PC-3 (cell line): Measurements from ENCODE around the gene C1QB. TPM values are rescaled to one million over a fixed set of nuclear protein-coding genes. Genes with fewer than 3 reads are reported as not detected.

Experiments
- ATAC-seq: fragments of 200-7000 bp; cut with Tn5 transposase; 2 replicates; pipeline ENCODE4 v1.9.1; 2020; ENCODE audit warnings: mild to moderate bottlenecking, moderate library complexity
- BruUV-seq: library from RNA; stranded (reverse); fragments of 400-500 nt; replicated peaks from 2 replicates; lab custom pipeline; 2021; lab: Mats Ljungman, UMichigan
- CTCF ChIA-PET: fragments of 300-600 bp; sonication (Branson Sonifier 250); formaldehyde crosslinking; loops from one replicate; lab custom pipeline; 2022; ENCODE audit warnings: antibody characterized with exemption; lab: Charles Lee
- POLR2A ChIA-PET: fragments of 300-600 bp; sonication (Branson Sonifier 250); formaldehyde crosslinking; loops from one replicate; lab custom pipeline; 2022; ENCODE audit warnings: antibody characterized with exemption; ENCODE audit not compliant: unreplicated experiment; lab: Charles Lee
- DNase-seq: peaks from one replicate; pipeline ENCODE4 v3.0.0-alpha.2; 2015
- H2AFZ ChIP-seq: fragments of 300-600 bp; sonication (generic); 2 replicates; pipeline ENCODE4 v1.6.0; 2016; ENCODE audit warnings: antibody characterized with exemption, low read length
- H3F3A ChIP-seq: fragments of 300-600 bp; sonication (generic); one replicate; pipeline ENCODE4 v1.6.0; 2017; ENCODE audit warnings: antibody characterized with exemption, low read length, control low read depth, mild to moderate bottlenecking; ENCODE audit not compliant: unreplicated experiment
- H3K27ac ChIP-seq: fragments of 300-600 bp; sonication (generic); 2 replicates; pipeline ENCODE4 v1.5.1; 2016; ENCODE audit warnings: mild to moderate bottlenecking, low read length
- H3K27me3 ChIP-seq: fragments of 300-600 bp; sonication (generic); 2 replicates; pipeline ENCODE4 v1.6.1; 2016; ENCODE audit warnings: low read length, mixed read lengths
- H3K36me3 ChIP-seq: fragments of 300-600 bp; sonication (generic); 2 replicates; pipeline ENCODE4 v1.6.1; 2016; ENCODE audit warnings: low read depth, mixed run types, low read length, mixed read lengths
- H3K4me1 ChIP-seq: fragments of 300-600 bp; sonication (generic); 2 replicates; pipeline ENCODE4 v1.5.1; 2016; ENCODE audit warnings: low read length; ENCODE audit not compliant: insufficient read depth
- H3K4me2 ChIP-seq: fragments of 300-600 bp; sonication (generic); 2 replicates; pipeline ENCODE4 v1.6.0; 2016; ENCODE audit warnings: low read length
- H3K4me3 ChIP-seq: fragments of 300-600 bp; sonication (generic); 2 replicates; pipeline ENCODE4 v1.5.1; 2016; ENCODE audit warnings: mild to moderate bottlenecking, low read length, mixed read lengths
- H3K79me2 ChIP-seq: fragments of 300-600 bp; sonication (generic); 2 replicates; pipeline ENCODE4 v1.6.1; 2017; ENCODE audit warnings: low read length, mixed read lengths
- H3K9ac ChIP-seq: fragments of 300-600 bp; sonication (generic); 2 replicates; pipeline ENCODE4 v1.6.0; 2016; ENCODE audit warnings: mild to moderate bottlenecking, low read length
- H3K9me2 ChIP-seq: fragments of 300-600 bp; sonication (generic); replicated peaks from 2 replicates; pipeline ENCODE4 v1.6.1; 2016; ENCODE audit warnings: mixed run types, low read length, mixed read lengths
- H3K9me3 ChIP-seq: fragments of 300-600 bp; sonication (generic); 2 replicates; pipeline ENCODE4 v1.6.1; 2016; ENCODE audit warnings: low read length, mixed read lengths
- H4K20me1 ChIP-seq: fragments of 300-600 bp; sonication (generic); 2 replicates; pipeline ENCODE4 v1.6.1; 2016; ENCODE audit warnings: low read length, mixed read lengths
- CTCF ChIP-seq: fragments of 300-600 bp; sonication (generic); conservative IDR thresholded peaks from 2 replicates; pipeline ENCODE4 v1.5.1; 2017; ENCODE audit warnings: antibody characterized with exemption, low read depth, mild to moderate bottlenecking, low read length
- EZH2 ChIP-seq: fragments of 300-600 bp; sonication (generic); IDR thresholded peaks from one replicate; pipeline ENCODE4 v1.6.1; 2017; ENCODE audit warnings: antibody characterized with exemption, mild to moderate bottlenecking, low read length; ENCODE audit not compliant: unreplicated experiment
- EZH2phosphoT487 ChIP-seq: fragments of 300-600 bp; sonication (generic); IDR thresholded peaks from 2 replicates; pipeline ENCODE4 v1.6.1; 2018; ENCODE audit warnings: mild to moderate bottlenecking, antibody characterized with exemption, low read length, borderline replicate concordance
- intact Hi-C: fragments of 100-400 bp; cut with micrococcal nuclease; formaldehyde crosslinking; loops from 2 replicates; pipeline ENCODE4 v1.9.0; 2023
- total RNA-seq: library from RNA; depleted of rRNA; stranded (reverse); fragments of >200 nt; gene quantifications from 2 replicates; pipeline ENCODE4 v1.2.3, GENCODE V29; 2014

Gene C1QB
- total RNA-seq, 1 experiment from 2014 or later: not detected

GRCh38 chr1:22635436-22635835 is 17.6 kb upstream of the C1QB start:
- Histone ChIP-seq H3K36me3 (no peaks in the 10 kb centered on the region), H4K20me1 (no peaks in the 10 kb centered on the region), H3K27ac (no peak overlapping the region), H3K27me3 (peaks cover 9% of the 10 kb centered on the region), H3K4me3 (no peak overlapping the region), H2AFZ (no peak overlapping the region), H3K79me2 (no peaks in the 10 kb centered on the region), H3F3A (no peaks in the 10 kb centered on the region), H3K9me3 (no peaks in the 10 kb centered on the region), H3K9ac (no peak overlapping the region), H3K4me1 (no peaks in the 10 kb centered on the region), H3K4me2 (no peak overlapping the region), H3K9me2 (no peaks in the 10 kb centered on the region)
- ChIA-PET CTCF (no interaction called here), POLR2A (no interaction called here)
- no peak for TF ChIP-seq EZH2phosphoT487
- TF ChIP-seq EZH2: no peak
- no peak for TF ChIP-seq CTCF
- intact Hi-C loops: no loop called here
- no TSS peak for BruUV-seq
- DNase-seq (no peak), ATAC-seq (no peak)

- DNase-seq: no peak
- Histone ChIP-seq H3F3A (no peaks in the 10 kb centered on the region), H3K27me3 (peaks cover 9% of the 10 kb centered on the region), H3K36me3 (no peaks in the 10 kb centered on the region), H3K9ac (no peak within 1 kb of the TSS), H3K9me2 (no peaks in the 10 kb centered on the region), H3K4me1 (no peaks in the 10 kb centered on the region), H3K79me2 (no peaks in the 10 kb centered on the region), H3K9me3 (no peaks in the 10 kb centered on the region), H3K4me3 (no peak within 1 kb of the TSS), H2AFZ (no peak within 1 kb of the TSS), H4K20me1 (no peaks in the 10 kb centered on the region), H3K27ac (no peak within 1 kb of the TSS), H3K4me2 (no peak within 1 kb of the TSS)
- BruUV-seq: no TSS peak
- ATAC-seq: no peak
- intact Hi-C loops: no loop called here
- CTCF ChIA-PET: no interaction called here
- POLR2A ChIA-PET: interaction anchor here (0.7 kb wide), 1 partner anchor 1104 kb away, joined by 3 read pairs; no protein-coding TSS in a partner anchor
- TF ChIP-seq EZH2: no peak
- TF ChIP-seq CTCF: no peak
- TF ChIP-seq EZH2phosphoT487: no peak
These were observed 16.7 kb upstream of the C1QB start, which contains the start of gene C1QA for GRCh38 chr1:22636353-22636752. TSS of gene C1QA (plus strand) at chr1:22636628. CDS start at chr1:22637617, 989 bp downstream.

- DNase-seq: no peak
- no peaks in the 10 kb centered on the region for H3F3A ChIP-seq
- no peak overlapping the region for H3K4me3 ChIP-seq
- POLR2A ChIA-PET: no interaction called here
- no TSS peak for BruUV-seq
- no peaks in the 10 kb centered on the region for H3K79me2 ChIP-seq
- H4K20me1 ChIP-seq: no peaks in the 10 kb centered on the region
- H3K9me2 ChIP-seq: no peaks in the 10 kb centered on the region
- no peak for ATAC-seq
- no peak overlapping the region for H3K9ac ChIP-seq
- no peak overlapping the region for H2AFZ ChIP-seq
- no peak for TF ChIP-seq EZH2
- TF ChIP-seq CTCF: no peak
- TF ChIP-seq EZH2phosphoT487: no peak
- no peak overlapping the region for H3K4me2 ChIP-seq
- no peaks in the 10 kb centered on the region for H3K36me3 ChIP-seq
- no peaks in the 10 kb centered on the region for H3K9me3 ChIP-seq
- no peak overlapping the region for H3K27ac ChIP-seq
- intact Hi-C loops: no loop called here
- CTCF ChIA-PET: no interaction called here
- no peaks in the 10 kb centered on the region for H3K4me1 ChIP-seq
- H3K27me3 ChIP-seq: peaks cover 3% of the 10 kb centered on the region; the same call in 1 of the 2 replicates
These were observed 16.1 kb upstream of the C1QB start for GRCh38 chr1:22636927-22637326.
